ENCODE measurements around the gene C16orf86. TPM values are rescaled to one million over a fixed set of nuclear protein-coding genes. Genes with fewer than 3 reads are reported as not detected.
A peak's percentile ranks its signal among the peaks of the same experiment; 100 is the strongest.

C16orf86 gene, protein sequence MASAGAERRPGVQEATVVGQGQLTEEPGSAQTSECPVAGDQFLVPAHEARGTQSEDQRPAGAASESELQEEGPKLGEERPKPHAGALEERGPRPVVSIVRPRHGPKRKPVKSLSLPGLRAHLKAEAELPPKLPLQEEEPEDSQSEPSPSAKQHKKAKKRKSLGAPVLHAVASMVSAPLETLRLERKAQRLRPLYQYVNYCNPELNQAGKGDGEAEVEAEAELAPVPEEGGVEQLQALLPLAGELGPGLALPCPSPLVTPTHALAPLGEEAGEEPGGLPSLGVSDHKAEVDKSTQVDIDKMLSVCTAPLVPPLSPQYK
- total RNA-seq (2014; rRNA removed; shearing (Covaris generic)) = not detected in 2 replicates

DNA sequence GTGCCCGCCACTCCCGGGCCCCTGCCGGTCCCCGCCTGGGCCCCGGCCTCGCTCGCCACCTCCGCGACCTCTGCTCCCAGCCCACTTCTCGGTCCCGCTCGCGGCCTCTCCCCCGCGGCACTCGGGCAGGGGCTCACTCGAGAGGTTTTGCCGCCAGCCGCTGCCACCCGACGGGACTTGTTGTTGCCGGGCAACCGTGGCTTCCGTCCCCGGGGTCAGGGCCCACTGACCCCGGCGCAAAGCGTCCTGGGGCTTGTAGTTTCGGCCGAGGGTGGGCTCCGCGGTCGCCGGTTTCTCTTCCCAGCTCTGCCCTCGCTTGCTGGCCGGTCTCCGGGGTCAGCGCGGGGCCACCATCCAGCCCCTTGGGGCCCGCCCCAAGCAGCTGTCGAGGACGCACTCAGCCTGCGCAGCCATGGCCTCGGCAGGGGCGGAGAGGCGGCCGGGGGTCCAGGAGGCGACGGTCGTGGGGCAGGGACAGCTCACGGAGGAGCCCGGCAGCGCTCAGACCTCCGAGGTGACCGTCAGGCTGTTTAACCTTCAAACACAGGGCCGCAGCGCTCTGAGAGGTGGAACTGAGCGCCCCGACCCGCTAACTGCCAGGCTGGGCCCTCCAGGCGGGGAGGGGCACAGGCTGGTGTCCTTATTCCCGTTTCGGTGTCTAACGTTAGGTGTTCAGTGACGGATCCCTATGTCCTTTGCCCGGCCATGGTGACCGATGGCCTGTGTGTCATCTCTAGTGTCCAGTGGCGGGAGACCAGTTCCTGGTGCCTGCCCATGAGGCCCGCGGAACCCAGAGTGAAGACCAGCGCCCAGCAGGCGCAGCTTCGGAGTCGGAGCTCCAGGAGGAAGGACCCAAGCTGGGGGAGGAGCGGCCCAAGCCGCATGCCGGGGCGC lies at the start of gene C16orf86, which contains the start of gene ENKD1:
TSS of gene C16orf86 (plus strand) at position 256 of the 894 bp plus-strand sequence. CDS start at position 413, 157 bp downstream.
TSS of gene ENKD1 (minus strand) at position 192 of the 894 bp plus-strand sequence. CDS start 308 bp downstream, outside the sequence.
- in situ Hi-C loops (cut with HindIII; ENCODE audit: low sequenced_read_pairs) = no loop called here
- peak; percentile 81 for DNase-seq (ENCODE audit: low spot score)

DNA sequence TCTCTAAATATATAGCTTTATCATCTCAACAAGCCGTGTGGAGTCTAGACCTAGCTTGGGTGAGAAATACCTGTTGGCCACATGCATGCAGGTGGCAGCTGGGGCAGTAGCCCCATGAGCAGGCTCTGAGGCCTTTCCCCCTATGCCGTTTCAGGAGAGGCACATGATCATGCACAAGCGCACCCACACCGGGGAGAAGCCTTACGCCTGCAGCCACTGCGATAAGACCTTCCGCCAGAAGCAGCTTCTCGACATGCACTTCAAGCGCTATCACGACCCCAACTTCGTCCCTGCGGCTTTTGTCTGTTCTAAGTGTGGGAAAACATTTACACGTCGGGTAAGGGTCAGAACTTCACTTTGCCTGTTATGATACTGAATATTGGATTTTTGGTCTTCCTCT lies 38.4 kb upstream of the C16orf86 start:
- in situ Hi-C loops (cut with HindIII; ENCODE audit: low sequenced_read_pairs) = no loop called here
- no peak for DNase-seq (ENCODE audit: low spot score)

DNA sequence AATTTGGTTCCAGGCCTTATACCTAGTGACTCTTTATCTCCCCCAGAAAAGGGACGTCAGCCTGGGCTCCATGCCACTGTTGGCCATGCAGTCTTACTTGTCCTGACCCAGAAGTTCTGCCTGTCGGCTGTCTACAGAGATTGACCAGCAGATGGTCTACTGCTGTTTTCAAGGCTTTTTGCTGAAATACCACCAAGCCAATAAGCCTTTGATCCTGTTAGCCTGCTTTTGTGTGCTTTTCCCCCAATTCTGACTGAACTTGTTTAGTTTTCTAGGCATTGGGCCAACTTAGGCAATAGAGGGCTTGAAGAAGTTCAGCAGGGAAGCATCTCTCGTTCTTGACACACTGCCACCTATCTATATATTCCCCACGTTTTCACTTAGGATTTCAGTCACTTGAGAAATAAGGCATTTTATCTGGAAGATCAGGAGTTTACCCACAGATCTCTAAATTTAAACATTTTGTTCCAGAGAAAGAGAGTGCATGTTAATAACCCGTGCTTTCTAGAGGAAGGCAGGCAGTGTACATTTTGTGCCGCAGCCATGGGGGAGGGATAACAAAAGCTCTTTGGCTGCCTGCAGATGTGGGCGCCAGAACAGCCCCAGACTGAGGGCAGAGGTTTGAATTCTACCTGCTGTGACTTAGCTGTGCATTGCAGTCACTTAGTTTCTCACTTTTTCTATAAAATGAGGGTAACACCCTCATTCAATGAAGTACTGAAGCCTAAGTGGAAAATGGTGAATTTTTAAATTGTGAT lies 34.0 kb upstream of the C16orf86 start:
- in situ Hi-C loops (cut with HindIII; ENCODE audit: low sequenced_read_pairs) = no loop called here
- DNase-seq (ENCODE audit: low spot score) = peak; percentile 53

DNA sequence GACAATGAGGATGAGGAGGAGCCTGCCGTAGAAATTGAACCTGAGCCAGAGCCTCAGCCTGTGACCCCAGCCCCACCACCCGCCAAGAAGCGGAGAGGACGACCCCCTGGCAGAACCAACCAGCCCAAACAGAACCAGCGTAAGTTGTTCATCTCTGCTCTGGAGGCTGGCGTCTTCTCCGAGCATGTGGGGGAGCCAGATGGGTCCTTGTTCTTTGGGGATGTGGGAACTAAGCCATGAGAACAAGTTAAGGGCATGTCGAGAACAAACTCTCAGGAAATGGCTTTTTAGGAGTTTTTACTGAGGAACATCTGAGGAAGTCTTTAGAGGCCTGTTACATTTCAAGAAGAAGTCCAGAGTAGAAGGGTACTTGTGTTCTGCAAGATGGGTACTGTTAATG lies 29.9 kb upstream of the C16orf86 start:
- DNase-seq (ENCODE audit: low spot score) = no peak
- in situ Hi-C loops (cut with HindIII; ENCODE audit: low sequenced_read_pairs) = no loop called here

DNA sequence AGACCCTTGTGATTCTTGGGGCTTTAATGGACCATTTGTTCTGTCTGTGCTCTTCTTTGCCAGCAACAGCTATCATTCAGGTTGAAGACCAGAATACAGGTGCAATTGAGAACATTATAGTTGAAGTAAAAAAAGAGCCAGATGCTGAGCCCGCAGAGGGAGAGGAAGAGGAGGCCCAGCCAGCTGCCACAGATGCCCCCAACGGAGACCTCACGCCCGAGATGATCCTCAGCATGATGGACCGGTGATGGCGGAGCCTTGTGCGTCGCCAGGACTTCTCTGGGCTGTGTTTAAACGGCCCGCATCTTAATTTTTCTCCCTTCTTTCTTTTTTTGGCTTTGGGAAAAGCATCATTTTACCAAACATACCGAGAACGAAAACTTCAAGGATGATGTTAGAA lies 29.0 kb upstream of the C16orf86 start:
- in situ Hi-C loops (cut with HindIII; ENCODE audit: low sequenced_read_pairs) = no loop called here
- DNase-seq (ENCODE audit: low spot score) = no peak

DNA sequence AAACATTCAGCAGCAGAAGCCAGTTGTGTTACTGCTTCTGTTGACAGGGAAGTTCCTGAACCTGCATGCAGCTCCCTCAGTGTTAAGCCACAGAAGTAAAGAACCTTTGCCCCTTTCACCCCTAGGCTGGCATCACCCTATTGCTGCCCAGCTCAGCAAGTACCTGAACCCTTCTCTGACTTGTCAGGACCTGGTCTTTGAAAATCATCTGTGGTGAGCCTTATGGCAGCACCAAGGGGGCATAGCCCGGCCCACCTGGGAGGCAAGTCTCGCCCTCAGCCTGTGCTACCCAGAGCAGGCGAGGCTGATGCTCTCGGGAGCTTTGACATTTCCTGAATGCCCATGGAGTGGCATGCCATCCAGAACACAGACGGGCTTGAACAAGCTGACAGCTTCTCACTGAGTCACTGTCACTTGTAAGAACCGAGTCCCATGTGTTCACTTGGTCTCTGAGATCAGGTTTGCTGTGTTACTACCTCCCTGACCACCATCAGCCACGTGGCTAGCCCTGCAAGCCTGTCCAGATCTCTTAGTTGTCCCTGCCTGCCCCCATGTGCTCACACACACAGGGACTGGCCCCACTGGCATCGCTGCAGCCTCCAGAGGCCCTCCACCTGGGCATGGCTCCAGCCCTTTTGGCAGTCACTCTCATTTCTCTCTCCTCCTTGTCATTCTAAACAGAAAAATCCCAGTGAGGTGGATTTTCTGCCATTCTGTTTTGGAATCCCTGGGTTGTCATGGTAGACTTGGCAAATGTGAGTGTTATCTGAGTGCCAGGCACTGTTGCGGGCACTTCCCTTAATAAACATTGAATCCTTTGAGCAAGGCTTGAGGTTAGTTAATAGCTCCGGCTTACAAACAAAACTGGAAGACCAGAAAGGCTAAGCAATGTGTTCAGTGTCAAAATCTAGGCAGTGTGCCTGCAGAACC lies 24.6 kb upstream of the C16orf86 start:
- in situ Hi-C loops (cut with HindIII; ENCODE audit: low sequenced_read_pairs) = no loop called here
- DNase-seq (ENCODE audit: low spot score) = peak; percentile 95

DNA sequence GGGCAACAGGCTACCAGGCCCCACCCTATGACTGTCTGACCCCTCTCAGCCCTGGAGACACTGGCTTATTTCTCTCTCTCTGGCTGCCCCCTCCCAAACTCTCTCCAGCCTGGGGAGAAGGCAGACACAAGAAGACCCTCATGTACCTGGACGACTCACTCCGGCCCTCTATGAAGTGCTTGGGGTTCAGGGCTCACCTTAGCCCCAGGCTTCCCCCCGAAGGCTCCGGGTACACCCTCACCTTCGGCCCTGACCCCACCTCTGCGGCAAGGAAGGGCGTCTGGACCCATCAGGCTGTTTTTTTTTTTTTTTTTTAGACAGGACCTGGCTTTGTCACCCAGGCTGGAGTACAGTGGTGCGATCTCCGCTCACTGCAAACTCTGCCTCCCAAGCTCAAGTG lies 22.6 kb upstream of the C16orf86 start:
- in situ Hi-C loops (cut with HindIII; ENCODE audit: low sequenced_read_pairs) = no loop called here
- DNase-seq (ENCODE audit: low spot score) = no peak

DNA sequence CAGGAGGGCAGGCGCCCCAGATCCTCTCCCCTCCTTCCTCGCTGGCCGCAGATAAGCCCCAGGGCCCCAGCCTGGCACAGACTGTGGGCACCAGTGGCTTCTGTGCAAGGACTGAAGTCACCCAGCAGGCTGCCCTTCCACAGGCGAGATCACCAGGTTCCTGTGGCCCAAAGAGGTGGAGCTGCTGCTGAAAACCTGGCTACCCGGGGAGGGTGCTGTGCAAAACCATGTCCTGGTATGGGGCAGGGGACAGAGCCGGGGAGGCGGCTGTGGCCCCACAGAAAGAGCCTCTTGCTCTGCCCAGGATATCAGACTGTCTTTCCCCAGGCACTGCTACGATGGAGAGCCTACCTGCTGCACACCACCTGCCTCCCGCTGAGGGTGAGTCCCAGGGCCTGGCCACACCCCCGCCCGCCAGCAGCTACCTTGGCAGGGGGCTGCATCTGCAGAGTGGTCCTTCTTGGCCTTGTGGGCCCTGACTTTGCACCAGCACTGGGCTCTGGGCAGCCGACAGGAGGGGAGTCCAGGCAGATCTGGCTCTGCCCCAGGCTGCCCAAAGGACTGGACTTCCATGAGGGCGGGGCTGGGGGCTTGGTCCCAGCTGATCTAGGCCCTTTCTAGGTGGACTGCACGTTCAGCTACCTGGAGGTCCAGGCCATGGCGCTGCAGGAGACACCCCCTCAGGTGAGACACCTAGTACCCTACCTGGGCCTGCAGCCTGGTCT lies 21.1 kb upstream of the C16orf86 start:
- in situ Hi-C loops (cut with HindIII; ENCODE audit: low sequenced_read_pairs) = no loop called here
- no peak for DNase-seq (ENCODE audit: low spot score)

DNA sequence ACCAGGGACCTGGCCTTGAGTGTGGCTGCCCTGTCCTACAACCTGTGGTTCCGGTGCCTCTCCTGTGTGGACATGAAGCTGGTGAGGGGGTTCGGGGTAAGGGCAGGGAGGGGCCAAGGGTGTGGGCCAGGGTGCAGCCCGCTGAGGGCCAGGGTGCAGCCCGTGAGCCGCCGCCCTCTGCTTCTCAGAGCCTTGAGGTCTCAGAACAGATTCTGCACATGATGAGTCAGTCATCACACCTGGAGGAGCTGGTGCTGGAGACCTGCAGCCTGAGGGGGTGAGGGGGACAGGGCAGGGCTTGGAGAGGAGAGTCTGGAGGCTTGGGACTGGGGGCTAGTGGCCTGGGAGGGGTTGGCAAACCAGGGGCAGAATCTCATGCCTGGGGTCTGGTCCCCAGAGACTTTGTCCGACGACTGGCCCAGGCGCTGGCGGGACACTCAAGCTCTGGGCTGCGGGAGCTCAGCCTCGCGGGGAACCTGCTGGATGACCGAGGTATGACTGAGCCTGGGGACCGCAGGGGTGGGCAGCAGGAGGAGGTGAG lies 19.4 kb upstream of the C16orf86 start:
- in situ Hi-C loops (cut with HindIII; ENCODE audit: low sequenced_read_pairs) = no loop called here
- no peak for DNase-seq (ENCODE audit: low spot score)

DNA sequence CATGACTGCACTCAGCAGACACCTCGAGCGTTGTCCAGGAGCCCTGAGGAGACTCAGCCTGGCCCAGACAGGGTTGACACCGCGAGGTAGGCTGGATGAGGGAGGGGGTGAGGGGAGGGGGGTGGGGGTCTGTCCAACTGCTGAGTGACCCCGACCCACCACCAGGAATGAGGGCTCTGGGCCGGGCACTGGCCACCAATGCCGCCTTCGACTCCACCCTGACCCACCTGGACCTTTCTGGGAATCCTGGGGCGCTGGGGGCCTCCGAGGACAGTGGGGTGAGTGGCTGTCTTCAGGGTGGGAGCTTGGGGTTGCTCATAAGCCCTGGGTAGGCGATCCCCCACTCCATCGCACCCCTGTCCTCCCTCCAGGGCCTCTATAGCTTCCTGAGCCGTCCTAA lies 18.9 kb upstream of the C16orf86 start:
- in situ Hi-C loops (cut with HindIII; ENCODE audit: low sequenced_read_pairs) = no loop called here
- DNase-seq (ENCODE audit: low spot score) = no peak

DNA sequence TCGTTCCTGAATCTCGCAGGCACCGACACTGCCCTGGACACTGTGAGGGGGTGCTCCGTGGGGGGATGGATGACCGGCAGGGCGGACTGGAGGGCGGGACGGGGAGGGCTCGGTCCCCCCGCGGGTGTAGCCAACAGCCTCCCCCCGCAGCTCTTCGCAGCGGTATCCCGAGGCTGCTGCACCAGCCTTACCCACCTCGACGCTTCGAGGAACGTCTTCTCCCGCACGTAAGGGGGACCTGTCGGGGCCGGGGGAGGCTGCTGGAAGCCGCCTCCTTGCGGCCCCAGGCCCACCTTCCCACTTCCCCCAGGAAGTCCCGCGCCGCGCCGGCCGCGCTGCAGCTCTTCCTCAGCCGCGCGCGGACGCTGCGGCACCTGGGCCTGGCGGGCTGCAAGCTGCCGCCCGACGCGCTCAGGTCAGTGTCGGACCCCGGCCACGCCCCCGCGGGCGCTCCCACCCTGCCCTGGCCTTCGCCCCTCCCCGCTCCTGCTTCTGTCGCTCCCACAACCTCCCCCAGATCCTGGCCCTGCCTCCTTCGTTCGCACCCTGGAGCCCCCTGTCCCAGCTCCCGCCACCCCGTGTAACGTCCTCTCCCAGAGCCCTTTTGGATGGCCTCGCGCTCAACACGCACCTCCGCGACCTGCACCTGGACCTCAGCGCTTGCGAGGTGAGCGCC lies 18.4 kb upstream of the C16orf86 start:
- DNase-seq (ENCODE audit: low spot score) = no peak
- in situ Hi-C loops (cut with HindIII; ENCODE audit: low sequenced_read_pairs) = no loop called here

DNA sequence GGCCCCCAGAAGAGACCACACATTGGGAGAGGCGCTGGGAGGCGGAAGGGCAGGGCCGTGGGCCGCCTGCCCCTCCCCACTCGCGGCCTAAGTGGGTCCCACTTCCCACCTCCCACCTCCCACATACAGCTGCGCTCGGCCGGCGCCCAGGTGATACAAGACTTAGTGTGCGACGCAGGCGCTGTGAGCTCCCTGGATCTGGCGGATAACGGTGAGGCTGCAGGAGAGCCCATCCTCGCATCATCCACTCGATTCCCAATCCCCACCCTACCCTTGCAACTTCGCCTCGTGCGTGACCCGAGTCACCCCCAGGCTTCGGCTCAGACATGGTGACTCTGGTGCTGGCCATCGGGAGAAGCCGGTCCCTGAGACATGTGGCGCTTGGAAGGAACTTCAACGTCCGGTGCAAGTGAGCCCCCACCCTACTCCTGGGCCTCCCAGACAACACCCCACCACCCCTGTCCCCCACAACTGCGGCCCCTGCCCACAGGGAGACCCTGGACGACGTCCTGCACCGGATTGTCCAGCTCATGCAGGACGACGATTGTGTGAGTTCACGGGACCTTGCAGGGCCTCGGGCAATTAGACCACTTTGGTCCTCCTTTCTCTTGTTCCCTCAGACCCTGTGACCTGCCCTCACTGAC lies 17.7 kb upstream of the C16orf86 start:
- in situ Hi-C loops (cut with HindIII; ENCODE audit: low sequenced_read_pairs) = no loop called here
- no peak for DNase-seq (ENCODE audit: low spot score)

DNA sequence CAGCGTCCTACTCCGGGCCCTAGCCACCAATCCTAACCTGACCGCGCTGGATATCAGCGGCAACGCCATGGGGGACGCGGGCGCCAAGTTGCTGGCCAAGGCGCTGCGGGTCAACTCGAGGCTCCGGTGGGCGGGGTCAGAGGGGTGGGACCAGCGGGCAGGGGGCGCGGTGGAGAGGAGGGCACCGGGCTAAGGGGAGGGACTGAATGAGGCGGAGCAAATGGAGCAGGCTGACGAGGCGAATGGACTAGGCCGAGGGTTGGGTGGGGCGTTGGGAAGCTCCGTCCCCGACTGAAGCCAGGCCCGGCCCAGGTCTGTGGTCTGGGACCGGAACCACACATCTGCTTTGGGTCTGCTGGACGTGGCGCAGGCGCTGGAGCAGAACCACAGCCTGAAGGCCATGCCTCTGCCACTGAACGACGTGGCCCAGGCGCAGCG lies 17.1 kb upstream of the C16orf86 start:
- in situ Hi-C loops (cut with HindIII; ENCODE audit: low sequenced_read_pairs) = no loop called here
- DNase-seq (ENCODE audit: low spot score) = no peak

DNA sequence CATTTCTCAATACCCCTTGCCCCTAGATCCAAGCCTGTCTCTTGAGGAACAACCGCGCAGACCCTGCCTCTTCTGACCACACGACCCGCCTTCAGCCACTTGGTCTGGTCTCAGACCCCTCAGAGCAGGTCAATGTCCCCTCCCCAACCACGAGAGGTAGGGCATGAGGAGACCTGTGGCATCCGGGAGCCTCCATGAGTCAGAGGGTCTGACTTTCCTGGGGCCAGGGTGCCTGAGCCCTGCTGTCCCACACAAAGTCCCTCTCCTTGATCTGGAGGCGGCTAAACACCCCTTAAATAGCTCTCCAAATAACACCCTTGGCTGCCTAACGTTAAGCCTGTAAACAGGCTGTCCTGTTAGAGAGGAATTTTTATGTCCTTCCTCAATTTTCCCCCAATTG lies 16.6 kb upstream of the C16orf86 start:
- in situ Hi-C loops (cut with HindIII; ENCODE audit: low sequenced_read_pairs) = no loop called here

DNA sequence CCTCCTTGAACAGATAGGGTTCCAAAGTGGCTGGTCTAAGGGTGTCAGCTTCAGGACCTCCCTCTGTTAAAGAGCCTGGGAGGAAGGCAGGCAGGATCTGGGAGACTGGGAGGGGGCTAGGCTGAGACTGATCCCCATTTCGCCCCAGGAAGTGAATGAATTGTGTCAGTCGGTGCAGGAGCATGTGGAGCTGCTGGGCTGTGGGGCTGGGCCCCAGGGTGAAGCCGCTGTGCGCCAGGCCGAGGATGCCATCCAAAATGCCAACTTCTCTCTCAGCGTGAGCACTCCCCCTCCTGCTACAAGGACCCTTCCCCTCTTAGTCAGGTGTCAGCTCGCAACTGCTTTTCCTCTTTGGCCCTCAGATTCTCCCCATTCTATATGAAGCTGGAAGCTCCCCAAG lies 15.6 kb upstream of the C16orf86 start:
- in situ Hi-C loops (cut with HindIII; ENCODE audit: low sequenced_read_pairs) = no loop called here
- no peak for DNase-seq (ENCODE audit: low spot score)

More for the DNA sequence above, 16.6 kb upstream of the C16orf86 start:
- no peak for DNase-seq (ENCODE audit: low spot score)

DNA sequence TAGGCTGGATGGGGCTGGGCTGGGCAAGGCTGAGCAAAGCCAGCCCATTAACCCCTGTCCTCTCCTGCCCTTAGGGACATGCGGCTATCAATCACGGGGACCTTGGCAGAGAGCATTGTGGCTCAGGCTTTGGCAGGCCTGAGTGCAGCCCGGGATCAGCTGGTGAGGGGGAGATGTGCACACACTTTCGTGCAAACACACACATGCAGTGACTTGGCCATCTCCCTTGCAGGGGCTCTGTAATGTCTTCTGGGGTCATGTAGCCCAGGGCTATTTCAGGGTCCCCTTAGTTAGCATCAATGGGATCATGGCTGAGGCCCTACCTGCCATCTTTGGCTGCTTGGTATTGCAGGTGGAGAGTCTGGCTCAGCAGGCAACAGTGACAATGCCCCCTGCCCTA lies 14.8 kb upstream of the C16orf86 start:
- in situ Hi-C loops (cut with HindIII; ENCODE audit: low sequenced_read_pairs) = no loop called here
- DNase-seq (ENCODE audit: low spot score) = no peak
